MM.1S (cell line): ENCODE results near the gene VENTX.

Experiments used
- EZH2phosphoT487 ChIP-seq: fragments of 300-600 bp; sonication (generic); IDR thresholded peaks from 2 replicates; pipeline ENCODE4 v1.6.1; 2018; ENCODE audit warnings: antibody characterized with exemption, low read length
- TF ChIP-seq, protein P1 (sequence below): fragments of 300-600 bp; sonication (generic); IDR thresholded peaks from 2 replicates; pipeline ENCODE4 v1.5.1; 2016; ENCODE audit warnings: antibody characterized with exemption, low read length, mixed read lengths

GRCh38 chr10:133230044-133230361 lies 7.7 kb upstream of the VENTX start, which contains the start of gene UTF1:
- TF ChIP-seq, protein P1, sequence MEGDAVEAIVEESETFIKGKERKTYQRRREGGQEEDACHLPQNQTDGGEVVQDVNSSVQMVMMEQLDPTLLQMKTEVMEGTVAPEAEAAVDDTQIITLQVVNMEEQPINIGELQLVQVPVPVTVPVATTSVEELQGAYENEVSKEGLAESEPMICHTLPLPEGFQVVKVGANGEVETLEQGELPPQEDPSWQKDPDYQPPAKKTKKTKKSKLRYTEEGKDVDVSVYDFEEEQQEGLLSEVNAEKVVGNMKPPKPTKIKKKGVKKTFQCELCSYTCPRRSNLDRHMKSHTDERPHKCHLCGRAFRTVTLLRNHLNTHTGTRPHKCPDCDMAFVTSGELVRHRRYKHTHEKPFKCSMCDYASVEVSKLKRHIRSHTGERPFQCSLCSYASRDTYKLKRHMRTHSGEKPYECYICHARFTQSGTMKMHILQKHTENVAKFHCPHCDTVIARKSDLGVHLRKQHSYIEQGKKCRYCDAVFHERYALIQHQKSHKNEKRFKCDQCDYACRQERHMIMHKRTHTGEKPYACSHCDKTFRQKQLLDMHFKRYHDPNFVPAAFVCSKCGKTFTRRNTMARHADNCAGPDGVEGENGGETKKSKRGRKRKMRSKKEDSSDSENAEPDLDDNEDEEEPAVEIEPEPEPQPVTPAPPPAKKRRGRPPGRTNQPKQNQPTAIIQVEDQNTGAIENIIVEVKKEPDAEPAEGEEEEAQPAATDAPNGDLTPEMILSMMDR = no peak
- no peak for TF ChIP-seq EZH2phosphoT487
